GM12878 (cell line): Measurements from ENCODE around the gene FBLN7. TPM values are rescaled to one million over a fixed set of nuclear protein-coding genes. Genes with fewer than 3 reads are reported as not detected.

Experiments
- ATAC-seq: fragments of 200-7000 bp; cut with Tn5 transposase; 3 replicates; pipeline ENCODE4 v1.9.1; 2020; ENCODE audit warnings: mild to moderate bottlenecking, moderate library complexity
- BruUV-seq: library from RNA; stranded (reverse); fragments of 400-500 nt; replicated peaks from 2 replicates; lab custom pipeline; 2021; lab: Mats Ljungman, UMichigan
- CTCF ChIA-PET: fragments of 300-600 bp; sonication (Branson Sonifier 250); formaldehyde crosslinking; extraction: SDS; loops from one replicate; lab custom pipeline; 2021; ENCODE audit warnings: inconsistent platforms; lab: Yijun Ruan, JAX
- POLR2A ChIA-PET: fragments of 350-600 bp; formaldehyde crosslinking; extraction: SDS; loops from one replicate; lab custom pipeline; 2021; ENCODE audit warnings: inconsistent platforms; lab: Charles Lee
- RAD21 ChIA-PET: fragments of 300-600 bp; sonication (Branson Sonifier 250); formaldehyde crosslinking; loops from one replicate; lab custom pipeline; 2023; ENCODE audit warnings: antibody characterized with exemption; ENCODE audit not compliant: unreplicated experiment; lab: Charles Lee
- SMC1A ChIA-PET: fragments of 300-600 bp; sonication (Branson Sonifier 250); formaldehyde crosslinking; loops from one replicate; lab custom pipeline; 2023; ENCODE audit not compliant: unreplicated experiment, uncharacterized antibody; lab: Charles Lee
- DNase-seq: peaks from one replicate; pipeline ENCODE4 v3.0.0-alpha.2; 2011; ENCODE audit warnings: low read depth, low spot score
- FAIRE-seq: peaks from 3 replicates; lab custom pipeline; 2011; peaks lifted over from hg19 to GRCh38; lab: Jason Lieb, UNC
- H2AFZ ChIP-seq: 2 replicates; pipeline ENCODE4 v1.6.0; 2011; ENCODE audit warnings: low read depth, low read length, control low read depth; ENCODE audit not compliant: control insufficient read depth
- H3K27ac ChIP-seq: 2 replicates; pipeline ENCODE4 v1.5.1; 2011; ENCODE audit warnings: control low read depth; ENCODE audit not compliant: control insufficient read depth, insufficient read depth
- H3K27me3 ChIP-seq, 2 experiments: replicated peaks in 1 of 2; 2 replicates each; pipeline versions ENCODE4 v1.6.0 to v1.6.1; 2011; ENCODE audit warnings: low read length in 1 of 2; ENCODE audit not compliant: control insufficient read depth in 2 of 2, insufficient read depth in 2 of 2
- H3K36me3 ChIP-seq, 2 experiments: 2 replicates each; pipeline ENCODE4 v1.5.1; 2011; ENCODE audit warnings: low read length in 1 of 2; ENCODE audit not compliant: control insufficient read depth in 2 of 2, insufficient read depth in 2 of 2
- H3K4me1 ChIP-seq: 2 replicates; pipeline ENCODE4 v1.6.1; 2011; ENCODE audit warnings: mild to moderate bottlenecking, low read length, moderate library complexity, mixed read lengths; ENCODE audit not compliant: control insufficient read depth, insufficient read depth
- H3K4me2 ChIP-seq: 2 replicates; pipeline ENCODE4 v1.6.0; 2011; ENCODE audit warnings: control low read depth; ENCODE audit not compliant: control insufficient read depth, insufficient read depth
- H3K4me3 ChIP-seq: fragments of 200-600 bp; sonication (generic); 2 replicates; pipeline ENCODE4 v1.5.1; 2016
- H3K79me2 ChIP-seq: 2 replicates; pipeline ENCODE4 v1.6.0; 2011; ENCODE audit warnings: low read length; ENCODE audit not compliant: control insufficient read depth, insufficient read depth
- H3K9ac ChIP-seq: 2 replicates; pipeline ENCODE4 v1.8.0; 2011; ENCODE audit warnings: low read length, control low read depth, mixed read lengths; ENCODE audit not compliant: control insufficient read depth, insufficient read depth
- H3K9me3 ChIP-seq: replicated peaks from 3 replicates; pipeline ENCODE4 v1.5.1; 2011; ENCODE audit warnings: mild to moderate bottlenecking, low read length; ENCODE audit not compliant: control insufficient read depth, insufficient read depth
- H4K20me1 ChIP-seq: 2 replicates; pipeline ENCODE4 v1.6.0; 2011; ENCODE audit not compliant: control insufficient read depth, insufficient read depth
- CREB1 ChIP-seq: IDR thresholded peaks from 2 replicates; pipeline ENCODE4 v1.6.1; 2012; ENCODE audit warnings: low read depth, mild to moderate bottlenecking, inconsistent platforms
- IKZF1 ChIP-seq: fragments of 450-650 bp; conservative IDR thresholded peaks from 2 replicates; pipeline ENCODE4 v1.6.1; 2017; ENCODE audit warnings: antibody characterized with exemption, mild to moderate bottlenecking
- NFIC ChIP-seq: IDR thresholded peaks from 2 replicates; pipeline ENCODE4 v1.6.1; 2012; ENCODE audit warnings: low read depth, mild to moderate bottlenecking, inconsistent platforms, low read length, moderate library complexity
- PAX8 ChIP-seq: fragments of 450-650 bp; IDR thresholded peaks from 2 replicates; pipeline ENCODE4 v1.6.1; 2017; ENCODE audit warnings: mild to moderate bottlenecking, moderate library complexity
- RUNX3 ChIP-seq: IDR thresholded peaks from 2 replicates; pipeline ENCODE4 v1.6.1; 2012; ENCODE audit warnings: low read length, inconsistent platforms
- TCF7 ChIP-seq: IDR thresholded peaks from 2 replicates; pipeline ENCODE4 v1.6.1; 2014; ENCODE audit warnings: antibody characterized with exemption, borderline replicate concordance
- YY1 ChIP-seq: IDR thresholded peaks from 2 replicates; pipeline ENCODE4 v1.6.1; 2011; ENCODE audit warnings: low read depth, mild to moderate bottlenecking, low read length
- ZNF207 ChIP-seq: fragments of 450-650 bp; IDR thresholded peaks from 2 replicates; pipeline ENCODE4 v1.6.1; 2014; ENCODE audit warnings: antibody characterized with exemption, mild to moderate bottlenecking, borderline replicate concordance
- ZNF622 ChIP-seq: fragments of 450-650 bp; IDR thresholded peaks from 2 replicates; pipeline ENCODE4 v1.6.1; 2017; ENCODE audit warnings: mild to moderate bottlenecking, inconsistent platforms
- WGBS: methylation state at CpG from one replicate; pipeline ENCODE4 v1.1.6; 2016; ENCODE audit warnings: low lambda C conversion rate; ENCODE audit not compliant: insufficient replicate concordance, insufficient coverage; ENCODE audit errors: missing lambda C conversion rate; 5-methylcytosine and 5-hydroxymethylcytosine counted together
- in situ Hi-C: fragments of 300-500 bp; cut with MboI; formaldehyde crosslinking; loops from 9 replicates; pipeline ENCODE4 v1.14.3; 2018; ENCODE audit warnings: mixed read lengths
- intact Hi-C: fragments of 100-400 bp; cut with micrococcal nuclease; formaldehyde crosslinking; loops from one replicate; pipeline ENCODE4 v1.14.2; 2022; ENCODE audit not compliant: unreplicated experiment
- polyA plus RNA-seq, 11 experiments: library from polyadenylated mRNA; depleted of rRNA in 4 of 11; unstranded in 6 of 11; stranded (reverse) in 5 of 11; fragments of >200 nt; fragmentation: Nextera tagmentation in 4 of 11; fragmentation: Illumina TruSeq in 1 of 11; extraction: Ambion mirVana in 4 of 11; extraction: Trizol in 1 of 11; gene quantifications; 1 replicate in 1 of 11; 2 replicates in 10 of 11; pipeline versions ENCODE4 v1.2.1 to v1.2.3, GENCODE V29; 2011 to 2016; ENCODE audit warnings: inconsistent platforms in 2 of 11, missing spikeins in 2 of 11, low read depth in 1 of 11
- total RNA-seq, 4 experiments: library from RNA; depleted of rRNA in 3 of 4; stranded (reverse); fragments of >200 nt in 3 of 4; fragmentation: Illumina TruSeq in 1 of 4; extraction: Trizol in 1 of 4; gene quantifications; 2 replicates each; pipeline versions ENCODE4 v1.2.1 to v1.2.3, GENCODE V29; 2013 to 2021
- TF ChIP-seq, protein P1 (sequence below): IDR thresholded peaks from 2 replicates; pipeline ENCODE4 v1.6.1; 2012; ENCODE audit warnings: improper control_type of control experiment, low read depth, low read length; ENCODE audit not compliant: insufficient replicate concordance

FBLN7 gene
- total and polyA plus RNA-seq, 10 of the 15 experiments (the other 5 are each of a cell fraction or from before 2014, with no cell fraction given), result 0.01 to 0.10 (median 0.01) TPM; not detected in 7

- no peak overlapping the region for H2AFZ ChIP-seq
- no peak for DNase-seq
- H3K4me3 ChIP-seq, result no peak overlapping the region
- no peaks in the 10 kb centered on the region for H4K20me1 ChIP-seq
- FAIRE-seq, result peak; percentile 68
- in situ Hi-C loops (no loop called here), intact Hi-C loops (no loop called here)
- H3K9ac ChIP-seq, result no peak overlapping the region
- no peaks in the 10 kb centered on the region for H3K79me2 ChIP-seq
- H3K27me3 ChIP-seq, result no peaks in the 10 kb centered on the region; a peak in 1 of 4 replicates
- ChIA-PET POLR2A (no interaction called here), RAD21 (no interaction called here), SMC1A (no interaction called here), CTCF (no interaction called here)
- TF ChIP-seq IKZF1, result peak; percentile 29
- no peak for TF ChIP-seq PAX8
- TF ChIP-seq NFIC, result no peak
- peak; percentile 43; the same call in 1 of the 2 replicates for TF ChIP-seq CREB1
- TF ChIP-seq YY1, result 0 out of 2 replicates have a peak, but pooled peaks have one; percentile 22
- 0 out of 2 replicates have a peak, but pooled peaks have one; percentile 18 for TF ChIP-seq RUNX3
- TF ChIP-seq TCF7, result no peak
- no peaks in the 10 kb centered on the region for H3K36me3 ChIP-seq
- H3K4me1 ChIP-seq, result no peaks in the 10 kb centered on the region; the same call in 1 of the 2 replicates
- ATAC-seq, result peak; percentile 64
- no peak overlapping the region for H3K27ac ChIP-seq
- no TSS peak for BruUV-seq
- 26% methylated on average over 3 of the region's 3 CpGs for WGBS
- H3K4me2 ChIP-seq, result no peak overlapping the region
- H3K9me3 ChIP-seq, result no peaks in the 10 kb centered on the region; the same call in none of the 3 replicates
Observed at GRCh38 chr2:112199188-112199587, 61.0 kb downstream of the FBLN7 start.

GRCh38 chr2:112201696-112202430 lies 63.7 kb downstream of the FBLN7 start:
- ChIA-PET RAD21 (interaction anchor here (0.6 kb wide), 1 partner anchor 1100 kb away, joined by 4 read pairs; no protein-coding TSS in a partner anchor), SMC1A (interaction anchor here (0.8 to 2.4 kb wide), 2 partner anchors 13 to 36 kb away, joined by 3 to 6 read pairs; no protein-coding TSS in a partner anchor), POLR2A (no interaction called here), CTCF (interaction anchor here (0.8 to 1.4 kb wide), 2 partner anchors 41 to 80 kb away, joined by 3 to 4 read pairs; no protein-coding TSS in a partner anchor)
- Histone ChIP-seq H3K27ac (no peak overlapping the region), H3K36me3 (no peaks in the 10 kb centered on the region), H2AFZ (no peak overlapping the region), H3K4me2 (no peak overlapping the region), H3K4me1 (no peaks in the 10 kb centered on the region; the same call in 1 of the 2 replicates), H4K20me1 (no peaks in the 10 kb centered on the region), H3K9me3 (no peaks in the 10 kb centered on the region; the same call in none of the 3 replicates), H3K27me3 (no peaks in the 10 kb centered on the region; a peak in 1 of 4 replicates), H3K79me2 (no peaks in the 10 kb centered on the region), H3K9ac (no peak overlapping the region), H3K4me3 (no peak overlapping the region)
- WGBS, result 74% methylated on average over 3 of the region's 3 CpGs
- DNase-seq, result no peak
- in situ Hi-C loops, result no loop called here
- BruUV-seq, result no TSS peak
- TF ChIP-seq ZNF207 (no peak), ZNF622 (no peak)
- TF ChIP-seq, protein P1, sequence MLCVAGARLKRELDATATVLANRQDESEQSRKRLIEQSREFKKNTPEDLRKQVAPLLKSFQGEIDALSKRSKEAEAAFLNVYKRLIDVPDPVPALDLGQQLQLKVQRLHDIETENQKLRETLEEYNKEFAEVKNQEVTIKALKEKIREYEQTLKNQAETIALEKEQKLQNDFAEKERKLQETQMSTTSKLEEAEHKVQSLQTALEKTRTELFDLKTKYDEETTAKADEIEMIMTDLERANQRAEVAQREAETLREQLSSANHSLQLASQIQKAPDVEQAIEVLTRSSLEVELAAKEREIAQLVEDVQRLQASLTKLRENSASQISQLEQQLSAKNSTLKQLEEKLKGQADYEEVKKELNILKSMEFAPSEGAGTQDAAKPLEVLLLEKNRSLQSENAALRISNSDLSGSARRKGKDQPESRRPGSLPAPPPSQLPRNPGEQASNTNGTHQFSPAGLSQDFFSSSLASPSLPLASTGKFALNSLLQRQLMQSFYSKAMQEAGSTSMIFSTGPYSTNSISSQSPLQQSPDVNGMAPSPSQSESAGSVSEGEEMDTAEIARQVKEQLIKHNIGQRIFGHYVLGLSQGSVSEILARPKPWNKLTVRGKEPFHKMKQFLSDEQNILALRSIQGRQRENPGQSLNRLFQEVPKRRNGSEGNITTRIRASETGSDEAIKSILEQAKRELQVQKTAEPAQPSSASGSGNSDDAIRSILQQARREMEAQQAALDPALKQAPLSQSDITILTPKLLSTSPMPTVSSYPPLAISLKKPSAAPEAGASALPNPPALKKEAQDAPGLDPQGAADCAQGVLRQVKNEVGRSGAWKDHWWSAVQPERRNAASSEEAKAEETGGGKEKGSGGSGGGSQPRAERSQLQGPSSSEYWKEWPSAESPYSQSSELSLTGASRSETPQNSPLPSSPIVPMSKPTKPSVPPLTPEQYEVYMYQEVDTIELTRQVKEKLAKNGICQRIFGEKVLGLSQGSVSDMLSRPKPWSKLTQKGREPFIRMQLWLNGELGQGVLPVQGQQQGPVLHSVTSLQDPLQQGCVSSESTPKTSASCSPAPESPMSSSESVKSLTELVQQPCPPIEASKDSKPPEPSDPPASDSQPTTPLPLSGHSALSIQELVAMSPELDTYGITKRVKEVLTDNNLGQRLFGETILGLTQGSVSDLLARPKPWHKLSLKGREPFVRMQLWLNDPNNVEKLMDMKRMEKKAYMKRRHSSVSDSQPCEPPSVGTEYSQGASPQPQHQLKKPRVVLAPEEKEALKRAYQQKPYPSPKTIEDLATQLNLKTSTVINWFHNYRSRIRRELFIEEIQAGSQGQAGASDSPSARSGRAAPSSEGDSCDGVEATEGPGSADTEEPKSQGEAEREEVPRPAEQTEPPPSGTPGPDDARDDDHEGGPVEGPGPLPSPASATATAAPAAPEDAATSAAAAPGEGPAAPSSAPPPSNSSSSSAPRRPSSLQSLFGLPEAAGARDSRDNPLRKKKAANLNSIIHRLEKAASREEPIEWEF, result no peak
- ATAC-seq, result no peak
- intact Hi-C loops, result no loop called here
- FAIRE-seq, result no peak
